K562 (cell line): ENCODE measurements around the gene TXNL4A. TPM values are rescaled to one million over a fixed set of nuclear protein-coding genes. Genes with fewer than 3 reads are reported as not detected.

ENCODE experiments used
- BMI1 ChIP-seq: fragments of 150-350 bp; IDR thresholded peaks from 2 replicates; pipeline ENCODE4 v1.6.1; 2014; ENCODE audit warnings: low read length
- CBX3 ChIP-seq, 2 experiments: IDR thresholded peaks; 1 replicate in 1 of 2; 2 replicates in 1 of 2; pipeline ENCODE4 v1.6.1; 2012; ENCODE audit warnings: inconsistent platforms in 2 of 2, low read length in 2 of 2, borderline replicate concordance in 1 of 2, control low read depth in 1 of 2
- CREB1 ChIP-seq, 2 experiments: sonication (generic) in 1 of 2; formaldehyde crosslinking in 1 of 2; IDR thresholded peaks; 2 replicates each; pipeline versions ENCODE4 v1.6.1 to v1.8.0; 2012 to 2022; ENCODE audit warnings: inconsistent platforms in 1 of 2, mild to moderate bottlenecking in 1 of 2, missing genetic modification reagents in 1 of 2, moderate library complexity in 1 of 2
- CTBP1 ChIP-seq: fragments of 450-650 bp; IDR thresholded peaks from 2 replicates; pipeline ENCODE4 v1.6.1; 2016; ENCODE audit warnings: borderline replicate concordance
- ESRRA ChIP-seq: fragments of 450-650 bp; IDR thresholded peaks from 2 replicates; pipeline ENCODE4 v1.6.1; 2014; ENCODE audit warnings: low read depth, mild to moderate bottlenecking, moderate library complexity, borderline replicate concordance
- MEIS2 ChIP-seq: fragments of 450-650 bp; IDR thresholded peaks from 2 replicates; pipeline ENCODE4 v1.6.1; 2014; ENCODE audit warnings: mild to moderate bottlenecking; ENCODE audit not compliant: partially characterized antibody
- MIER1 ChIP-seq: fragments of 450-650 bp; IDR thresholded peaks from 2 replicates; pipeline ENCODE4 v1.6.1; 2016; ENCODE audit warnings: antibody characterized with exemption, mild to moderate bottlenecking, low read depth
- NEUROD1 ChIP-seq: fragments of 150-350 bp; IDR thresholded peaks from 2 replicates; pipeline ENCODE4 v1.6.1; 2014; ENCODE audit warnings: borderline replicate concordance, low read length, low read depth; ENCODE audit not compliant: partially characterized antibody
- NFIX ChIP-seq: fragments of 250-450 bp; sonication (Bioruptor Pico); IDR thresholded peaks from 2 replicates; pipeline ENCODE4 v1.4.0; 2020; ENCODE audit warnings: low read depth, mild to moderate bottlenecking, moderate library complexity
- POLR2AphosphoS5 ChIP-seq: IDR thresholded peaks from 2 replicates; pipeline ENCODE4 v1.6.1; 2011; ENCODE audit warnings: mild to moderate bottlenecking, low read depth, low read length, moderate library complexity; ENCODE audit not compliant: control insufficient read depth, insufficient read depth
- SIN3A ChIP-seq, 2 experiments: fragments of 150-350 bp in 1 of 2; IDR thresholded peaks; 2 replicates each; pipeline ENCODE4 v1.6.1; 2011 to 2016; ENCODE audit warnings: borderline replicate concordance in 2 of 2, low read depth in 2 of 2, low read length in 2 of 2, mild to moderate bottlenecking in 2 of 2, moderate library complexity in 2 of 2; ENCODE audit not compliant: control insufficient read depth in 1 of 2
- SMC3 ChIP-seq: conservative IDR thresholded peaks from 2 replicates; pipeline ENCODE4 v1.6.1; 2011; ENCODE audit warnings: low read depth, low read length, improper control_type of control experiment; ENCODE audit not compliant: insufficient read depth
- ZBTB17 ChIP-seq: fragments of 450-650 bp; formaldehyde crosslinking; IDR thresholded peaks from 2 replicates; pipeline ENCODE4 v1.4.0; 2020; ENCODE audit warnings: mild to moderate bottlenecking
- ZNF696 ChIP-seq: fragments of 250-450 bp; sonication (Bioruptor Pico); conservative IDR thresholded peaks from 2 replicates; pipeline ENCODE4 v1.4.0; 2020; ENCODE audit warnings: mild to moderate bottlenecking, moderate library complexity
- polyA plus RNA-seq, 8 experiments: library from polyadenylated mRNA; depleted of rRNA in 4 of 8; stranded (reverse) in 5 of 8; unstranded in 3 of 8; fragments of >200 nt; fragmentation: Nextera tagmentation in 2 of 8; fragmentation: Illumina TruSeq in 1 of 8; extraction: Ambion mirVana in 2 of 8; extraction: Trizol in 1 of 8; gene quantifications; 2 replicates each; pipeline versions ENCODE4 v1.2.1 to v1.2.3, GENCODE V29; 2011 to 2014; ENCODE audit warnings: inconsistent platforms in 1 of 8, missing spikeins in 1 of 8
- total RNA-seq, 7 experiments: library from RNA; depleted of rRNA in 6 of 7; stranded (reverse); fragments of >200 nt in 6 of 7; fragmentation: Illumina TruSeq in 2 of 7; extraction: Trizol in 2 of 7; gene quantifications; 2 replicates each; pipeline versions ENCODE4 v1.2.1 to v1.2.3, GENCODE V29; 2011 to 2021; ENCODE audit warnings: low replicate concordance in 1 of 7
- TF ChIP-seq, protein P1 (sequence below): sonication (generic); formaldehyde crosslinking; IDR thresholded peaks from 2 replicates; pipeline ENCODE4 v1.8.1; 2023; ENCODE audit warnings: mild to moderate bottlenecking, missing genetic modification reagents
- TF ChIP-seq, protein P2 (sequence below): fragments of 450-650 bp; IDR thresholded peaks from 2 replicates; pipeline ENCODE4 v1.6.1; 2014; ENCODE audit warnings: low read depth, mild to moderate bottlenecking, moderate library complexity, borderline replicate concordance
- TF ChIP-seq, protein P3 (sequence below): sonication (generic); formaldehyde crosslinking; IDR thresholded peaks from 2 replicates; pipeline ENCODE4 v1.8.0; 2022; ENCODE audit warnings: mild to moderate bottlenecking, missing genetic modification reagents

The TXNL4A gene
- total and polyA plus RNA-seq, 9 of the 15 experiments (the other 6 are each of a cell fraction or from before 2014, with no cell fraction given): 27.0 to 132 (median 87.5) TPM

DNA sequence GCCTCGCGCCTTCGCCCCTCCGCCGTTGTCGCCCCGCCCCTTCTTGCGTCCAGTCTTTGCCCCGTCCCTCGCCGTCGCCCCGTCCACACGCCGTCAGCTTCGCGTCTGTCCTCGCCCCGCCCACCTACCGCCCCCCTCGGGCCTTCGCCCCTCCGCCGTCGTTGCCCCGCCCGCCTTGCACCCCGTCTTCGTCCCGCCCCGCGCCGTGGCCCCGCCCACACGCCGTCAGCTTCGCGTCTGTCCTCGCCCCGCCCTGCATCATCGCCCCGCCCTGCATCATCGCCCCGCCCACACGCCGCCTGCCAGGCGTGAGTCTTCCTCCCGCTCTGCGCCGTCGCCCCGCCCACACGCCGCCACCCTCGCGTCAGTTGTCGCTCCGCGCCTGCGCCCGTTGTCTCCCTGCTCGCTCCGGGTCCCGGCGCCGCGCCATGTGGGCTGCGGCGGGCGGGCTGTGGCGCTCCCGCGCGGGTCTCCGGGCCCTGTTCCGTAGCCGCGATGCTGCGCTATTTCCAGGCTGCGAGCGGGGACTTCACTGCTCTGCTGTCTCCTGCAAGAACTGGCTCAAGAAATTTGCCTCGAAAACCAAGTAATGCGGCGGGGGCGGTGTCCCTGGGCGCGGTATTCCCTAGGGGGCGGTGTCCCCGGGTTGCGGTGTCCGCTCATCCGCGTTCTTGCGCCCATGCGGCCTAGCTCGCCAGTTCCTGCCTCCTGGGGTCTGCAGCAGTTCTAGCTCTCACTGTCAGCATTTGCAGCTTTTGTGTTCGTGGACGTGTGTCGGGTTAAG lies 45.9 kb upstream of the TXNL4A start, which contains the start of gene RBFA (continued):
- TF ChIP-seq, protein P1, sequence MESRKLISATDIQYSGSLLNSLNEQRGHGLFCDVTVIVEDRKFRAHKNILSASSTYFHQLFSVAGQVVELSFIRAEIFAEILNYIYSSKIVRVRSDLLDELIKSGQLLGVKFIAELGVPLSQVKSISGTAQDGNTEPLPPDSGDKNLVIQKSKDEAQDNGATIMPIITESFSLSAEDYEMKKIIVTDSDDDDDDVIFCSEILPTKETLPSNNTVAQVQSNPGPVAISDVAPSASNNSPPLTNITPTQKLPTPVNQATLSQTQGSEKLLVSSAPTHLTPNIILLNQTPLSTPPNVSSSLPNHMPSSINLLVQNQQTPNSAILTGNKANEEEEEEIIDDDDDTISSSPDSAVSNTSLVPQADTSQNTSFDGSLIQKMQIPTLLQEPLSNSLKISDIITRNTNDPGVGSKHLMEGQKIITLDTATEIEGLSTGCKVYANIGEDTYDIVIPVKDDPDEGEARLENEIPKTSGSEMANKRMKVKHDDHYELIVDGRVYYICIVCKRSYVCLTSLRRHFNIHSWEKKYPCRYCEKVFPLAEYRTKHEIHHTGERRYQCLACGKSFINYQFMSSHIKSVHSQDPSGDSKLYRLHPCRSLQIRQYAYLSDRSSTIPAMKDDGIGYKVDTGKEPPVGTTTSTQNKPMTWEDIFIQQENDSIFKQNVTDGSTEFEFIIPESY (CRISPR knock-in tag): no peak
- TF ChIP-seq BMI1 (no peak), MEIS2 (peak; percentile 55), ZBTB17 (CRISPR knock-in tag) (no peak), NEUROD1 (peak; percentile 11), CTBP1 (peak; percentile 79), POLR2AphosphoS5 (0 out of 2 replicates have a peak, but pooled peaks have one; percentile 34), SIN3A (IDR thresholded peaks at IDR 0.05; ENCODE audit: borderline replicate concordance in 2 of 2, control insufficient read depth in 1 of 2, low read depth in 2 of 2, low read length in 2 of 2) (peak; percentile 65 to 92; a peak in 2 of 4 replicates), MIER1 (no peak), ZNF696 (CRISPR knock-in tag) (no peak), SMC3 (no peak), NFIX (CRISPR knock-in tag) (no peak), CREB1 (IDR thresholded peaks at IDR 0.05) (peak; percentile 81), CREB1 (CRISPR knock-in tag; IDR thresholded peaks at IDR 0.05) (peak; percentile 57; the same call in 1 of the 2 replicates), CBX3 (IDR thresholded peaks at IDR 0.05; ENCODE audit: borderline replicate concordance in 1 of 2, low read length in 2 of 2) (peak in 1 of 2 experiments; percentile 23; a peak in 1 of 3 replicates), ESRRA (peak; percentile 17; the same call in 1 of the 2 replicates)
- TF ChIP-seq, protein P2, sequence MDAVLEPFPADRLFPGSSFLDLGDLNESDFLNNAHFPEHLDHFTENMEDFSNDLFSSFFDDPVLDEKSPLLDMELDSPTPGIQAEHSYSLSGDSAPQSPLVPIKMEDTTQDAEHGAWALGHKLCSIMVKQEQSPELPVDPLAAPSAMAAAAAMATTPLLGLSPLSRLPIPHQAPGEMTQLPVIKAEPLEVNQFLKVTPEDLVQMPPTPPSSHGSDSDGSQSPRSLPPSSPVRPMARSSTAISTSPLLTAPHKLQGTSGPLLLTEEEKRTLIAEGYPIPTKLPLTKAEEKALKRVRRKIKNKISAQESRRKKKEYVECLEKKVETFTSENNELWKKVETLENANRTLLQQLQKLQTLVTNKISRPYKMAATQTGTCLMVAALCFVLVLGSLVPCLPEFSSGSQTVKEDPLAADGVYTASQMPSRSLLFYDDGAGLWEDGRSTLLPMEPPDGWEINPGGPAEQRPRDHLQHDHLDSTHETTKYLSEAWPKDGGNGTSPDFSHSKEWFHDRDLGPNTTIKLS: 0 out of 2 replicates have a peak, but pooled peaks have one; percentile 43
- TF ChIP-seq, protein P3, sequence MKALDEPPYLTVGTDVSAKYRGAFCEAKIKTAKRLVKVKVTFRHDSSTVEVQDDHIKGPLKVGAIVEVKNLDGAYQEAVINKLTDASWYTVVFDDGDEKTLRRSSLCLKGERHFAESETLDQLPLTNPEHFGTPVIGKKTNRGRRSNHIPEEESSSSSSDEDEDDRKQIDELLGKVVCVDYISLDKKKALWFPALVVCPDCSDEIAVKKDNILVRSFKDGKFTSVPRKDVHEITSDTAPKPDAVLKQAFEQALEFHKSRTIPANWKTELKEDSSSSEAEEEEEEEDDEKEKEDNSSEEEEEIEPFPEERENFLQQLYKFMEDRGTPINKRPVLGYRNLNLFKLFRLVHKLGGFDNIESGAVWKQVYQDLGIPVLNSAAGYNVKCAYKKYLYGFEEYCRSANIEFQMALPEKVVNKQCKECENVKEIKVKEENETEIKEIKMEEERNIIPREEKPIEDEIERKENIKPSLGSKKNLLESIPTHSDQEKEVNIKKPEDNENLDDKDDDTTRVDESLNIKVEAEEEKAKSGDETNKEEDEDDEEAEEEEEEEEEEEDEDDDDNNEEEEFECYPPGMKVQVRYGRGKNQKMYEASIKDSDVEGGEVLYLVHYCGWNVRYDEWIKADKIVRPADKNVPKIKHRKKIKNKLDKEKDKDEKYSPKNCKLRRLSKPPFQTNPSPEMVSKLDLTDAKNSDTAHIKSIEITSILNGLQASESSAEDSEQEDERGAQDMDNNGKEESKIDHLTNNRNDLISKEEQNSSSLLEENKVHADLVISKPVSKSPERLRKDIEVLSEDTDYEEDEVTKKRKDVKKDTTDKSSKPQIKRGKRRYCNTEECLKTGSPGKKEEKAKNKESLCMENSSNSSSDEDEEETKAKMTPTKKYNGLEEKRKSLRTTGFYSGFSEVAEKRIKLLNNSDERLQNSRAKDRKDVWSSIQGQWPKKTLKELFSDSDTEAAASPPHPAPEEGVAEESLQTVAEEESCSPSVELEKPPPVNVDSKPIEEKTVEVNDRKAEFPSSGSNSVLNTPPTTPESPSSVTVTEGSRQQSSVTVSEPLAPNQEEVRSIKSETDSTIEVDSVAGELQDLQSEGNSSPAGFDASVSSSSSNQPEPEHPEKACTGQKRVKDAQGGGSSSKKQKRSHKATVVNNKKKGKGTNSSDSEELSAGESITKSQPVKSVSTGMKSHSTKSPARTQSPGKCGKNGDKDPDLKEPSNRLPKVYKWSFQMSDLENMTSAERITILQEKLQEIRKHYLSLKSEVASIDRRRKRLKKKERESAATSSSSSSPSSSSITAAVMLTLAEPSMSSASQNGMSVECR (CRISPR knock-in tag): peak; percentile 93
